H1 (cell line): ENCODE measurements around the gene TMEM225B. TPM values are rescaled to one million over a fixed set of nuclear protein-coding genes. Genes with fewer than 3 reads are reported as not detected.

ENCODE experiments used
- CTCF ChIA-PET: fragments of 300-600 bp; sonication (Branson Sonifier 250); formaldehyde crosslinking; loops from one replicate; lab custom pipeline; 2021; ENCODE audit not compliant: partially characterized antibody; lab: Charles Lee
- POLR2A ChIA-PET: fragments of 300-600 bp; sonication (Branson Sonifier 250); formaldehyde crosslinking; loops from one replicate; lab custom pipeline; 2021; ENCODE audit warnings: inconsistent platforms; ENCODE audit not compliant: partially characterized antibody; lab: Charles Lee
- DNase-seq, 2 experiments: peaks; one replicate each; pipeline versions ENCODE4 v3.0.0 to v3.0.0-alpha.2; 2010 to 2022; ENCODE audit warnings: low spot score in 2 of 2, low read depth in 1 of 2, mixed read lengths in 1 of 2
- FAIRE-seq: peaks from 2 replicates; lab custom pipeline; 2011; peaks lifted over from hg19 to GRCh38; lab: Jason Lieb, UNC
- H2AFZ ChIP-seq: 2 replicates; pipeline ENCODE4 v1.8.1; 2012; ENCODE audit warnings: low read length, inconsistent platforms
- H2AK5ac ChIP-seq: 2 replicates; pipeline ENCODE4 v1.6.1; 2013; ENCODE audit warnings: low read depth, low read length
- H2BK120ac ChIP-seq: replicated peaks from 2 replicates; pipeline ENCODE3; 2013; ENCODE audit warnings: low read depth, low read length, inconsistent platforms
- H2BK12ac ChIP-seq: 2 replicates; pipeline ENCODE4 v1.6.1; 2013; ENCODE audit warnings: low read depth, low read length
- H2BK15ac ChIP-seq: 2 replicates; pipeline ENCODE4 v1.6.1; 2013; ENCODE audit warnings: low read length
- H2BK20ac ChIP-seq: 2 replicates; pipeline ENCODE4 v1.6.1; 2013; ENCODE audit warnings: low read length
- H2BK5ac ChIP-seq: 2 replicates; pipeline ENCODE4 v1.6.1; 2013; ENCODE audit warnings: low read depth, low read length
- H3K14ac ChIP-seq: 2 replicates; pipeline ENCODE4 v1.6.1; 2013; ENCODE audit warnings: inconsistent platforms; ENCODE audit not compliant: insufficient read length
- H3K18ac ChIP-seq: 2 replicates; pipeline ENCODE4 v1.6.1; 2013; ENCODE audit warnings: low read length; ENCODE audit errors: extremely low read depth
- H3K23ac ChIP-seq: 2 replicates; pipeline ENCODE4 v1.6.1; 2013; ENCODE audit warnings: inconsistent platforms; ENCODE audit not compliant: insufficient read length
- H3K23me2 ChIP-seq: 2 replicates; pipeline ENCODE4 v1.6.1; 2013; ENCODE audit warnings: low read depth, low read length
- H3K27ac ChIP-seq: 2 replicates; pipeline ENCODE4 v1.6.1; 2011; ENCODE audit warnings: low read depth, low read length, inconsistent platforms
- H3K27me3 ChIP-seq, 4 experiments: replicated peaks in 1 of 4; 1 replicate in 1 of 4; 2 replicates in 3 of 4; pipeline versions ENCODE4 v1.6.1 to v1.8.1; 2011 to 2013; ENCODE audit warnings: low read length in 3 of 4, mild to moderate bottlenecking in 3 of 4, inconsistent platforms in 2 of 4, mixed read lengths in 2 of 4, moderate library complexity in 1 of 4; ENCODE audit not compliant: control insufficient read depth in 3 of 4, insufficient read depth in 3 of 4; ENCODE audit errors: extremely low read depth in 1 of 4
- H3K36me3 ChIP-seq, 4 experiments: 2 replicates each; pipeline versions ENCODE4 v1.6.1 to v1.8.1; 2011 to 2013; ENCODE audit warnings: mild to moderate bottlenecking in 4 of 4, low read length in 3 of 4, moderate library complexity in 2 of 4, control low read depth in 1 of 4, inconsistent platforms in 1 of 4; ENCODE audit not compliant: insufficient read depth in 4 of 4, control insufficient read depth in 2 of 4
- H3K4ac ChIP-seq: replicated peaks from 2 replicates; pipeline ENCODE3; 2013; ENCODE audit warnings: low read length, low read depth, mixed read lengths, inconsistent platforms; ENCODE audit not compliant: insufficient read length
- H3K4me1 ChIP-seq, 4 experiments: replicated peaks in 1 of 4; 1 replicate in 1 of 4; 2 replicates in 3 of 4; pipeline versions ENCODE4 v1.6.1 to v1.8.1; 2011 to 2013; ENCODE audit warnings: low read length in 3 of 4, inconsistent platforms in 2 of 4, mixed read lengths in 1 of 4; ENCODE audit not compliant: insufficient read depth in 4 of 4, control insufficient read depth in 3 of 4
- H3K4me2 ChIP-seq, 2 experiments: 2 replicates each; pipeline versions ENCODE4 v1.6.1 to v1.8.1; 2011 to 2013; ENCODE audit warnings: low read depth in 2 of 2, low read length in 2 of 2, control low read depth in 1 of 2, inconsistent platforms in 1 of 2, mild to moderate bottlenecking in 1 of 2; ENCODE audit not compliant: insufficient read depth in 1 of 2
- H3K4me3 ChIP-seq, 4 experiments: fragments of 200-600, 300-600 bp in 1 of 4; sonication (generic), shearing (Covaris generic), sonication (Bioruptor Twin) in 1 of 4; 2 replicates each; pipeline versions ENCODE4 v1.5.1 to v1.8.1; 2011 to 2016; ENCODE audit warnings: low read length in 4 of 4, low read depth in 3 of 4, control low read depth in 2 of 4, inconsistent platforms in 2 of 4, mild to moderate bottlenecking in 2 of 4, mixed read lengths in 1 of 4, moderate library complexity in 1 of 4; ENCODE audit not compliant: insufficient read depth in 2 of 4; ENCODE audit errors: extremely low read depth in 1 of 4
- H3K56ac ChIP-seq: replicated peaks from 2 replicates; pipeline ENCODE3; 2013; ENCODE audit warnings: low read depth, mild to moderate bottlenecking, mixed read lengths, low read length, inconsistent platforms; ENCODE audit not compliant: insufficient read length
- H3K79me1 ChIP-seq: 2 replicates; pipeline ENCODE4 v1.6.1; 2013; ENCODE audit warnings: low read depth, low read length, control low read depth
- H3K79me2 ChIP-seq, 2 experiments: 2 replicates each; pipeline versions ENCODE4 v1.6.1 to v1.8.1; 2012 to 2013; ENCODE audit warnings: low read length in 2 of 2, mild to moderate bottlenecking in 2 of 2, inconsistent platforms in 1 of 2; ENCODE audit not compliant: insufficient read depth in 2 of 2, control insufficient read depth in 1 of 2
- H3K9ac ChIP-seq, 4 experiments: replicated peaks in 1 of 4; 1 replicate in 1 of 4; 2 replicates in 3 of 4; pipeline versions ENCODE4 v1.6.1 to v1.8.1; 2011 to 2013; ENCODE audit warnings: low read depth in 3 of 4, low read length in 3 of 4, control low read depth in 2 of 4, mild to moderate bottlenecking in 2 of 4, moderate library complexity in 2 of 4, inconsistent platforms in 1 of 4; ENCODE audit errors: extremely low read depth in 1 of 4
- H3K9me3 ChIP-seq, 2 experiments: 2 replicates each; pipeline versions ENCODE4 v1.6.1 to v1.8.1; 2012 to 2013; ENCODE audit warnings: mild to moderate bottlenecking in 2 of 2, moderate library complexity in 2 of 2, control low read depth in 1 of 2, inconsistent platforms in 1 of 2, low read depth in 1 of 2, low read length in 1 of 2, mixed read lengths in 1 of 2; ENCODE audit not compliant: insufficient read depth in 2 of 2
- H4K20me1 ChIP-seq, 2 experiments: replicated peaks in 1 of 2; 2 replicates each; pipeline versions ENCODE3 to v1.8.1; 2011 to 2013; ENCODE audit warnings: inconsistent platforms in 2 of 2, low read length in 2 of 2, mild to moderate bottlenecking in 1 of 2; ENCODE audit not compliant: insufficient read depth in 2 of 2, control insufficient read depth in 1 of 2
- H4K5ac ChIP-seq: 2 replicates; pipeline ENCODE4 v1.6.1; 2013; ENCODE audit warnings: low read length, low read depth, mixed read lengths, inconsistent platforms; ENCODE audit not compliant: insufficient read length
- H4K8ac ChIP-seq: 2 replicates; pipeline ENCODE4 v1.8.0; 2013; ENCODE audit warnings: mild to moderate bottlenecking, moderate library complexity, low read length, inconsistent platforms; ENCODE audit not compliant: insufficient read depth; ENCODE audit errors: extremely low read depth
- H4K91ac ChIP-seq: replicated peaks from 2 replicates; pipeline ENCODE3; 2013; ENCODE audit warnings: low read length, mixed read lengths, inconsistent platforms; ENCODE audit not compliant: insufficient read length
- ASH2L ChIP-seq: fragments of 200-600, 300-600 bp; sonication (generic); IDR thresholded peaks from one replicate; pipeline ENCODE4 v1.7.1; 2017; ENCODE audit warnings: low read length
- ATF2 ChIP-seq: IDR thresholded peaks from 2 replicates; pipeline ENCODE4 v1.6.1; 2012; ENCODE audit warnings: low read length, inconsistent platforms
- BACH1 ChIP-seq: IDR thresholded peaks from 2 replicates; pipeline ENCODE4 v1.6.1; 2012; ENCODE audit warnings: low read length, improper control_type of control experiment
- CBX8 ChIP-seq: fragments of 300-800, 300-1000 bp; sonication (generic); IDR thresholded peaks from 2 replicates; pipeline ENCODE4 v1.7.1; 2016; ENCODE audit warnings: low read depth, low read length, borderline replicate concordance
- CHD2 ChIP-seq: IDR thresholded peaks from 2 replicates; pipeline ENCODE4 v1.6.1; 2012; ENCODE audit warnings: low read length, improper control_type of control experiment
- CREB1 ChIP-seq: IDR thresholded peaks from 2 replicates; pipeline ENCODE4 v1.6.1; 2012; ENCODE audit warnings: inconsistent platforms
- HDAC6 ChIP-seq: IDR thresholded peaks from one replicate; pipeline ENCODE4 v1.7.1; 2012; ENCODE audit warnings: low read depth, mild to moderate bottlenecking, inconsistent platforms, low read length, moderate library complexity
- NRF1 ChIP-seq: IDR thresholded peaks from 2 replicates; pipeline ENCODE4 v1.6.1; 2011; ENCODE audit warnings: mild to moderate bottlenecking, low read depth, low read length, improper control_type of control experiment
- RFX5 ChIP-seq: IDR thresholded peaks from 2 replicates; pipeline ENCODE4 v1.6.1; 2011; ENCODE audit warnings: low read depth, low read length, improper control_type of control experiment, borderline replicate concordance
- RNF2 ChIP-seq: fragments of 200-900, 300-1000 bp; sonication (generic); IDR thresholded peaks from 2 replicates; pipeline ENCODE4 v1.7.1; 2016; ENCODE audit warnings: borderline replicate concordance, low read depth, mild to moderate bottlenecking, antibody characterized with exemption, low read length; ENCODE audit not compliant: poor library complexity, severe bottlenecking; ENCODE audit errors: missing control alignments
- SIRT6 ChIP-seq: IDR thresholded peaks from one replicate; pipeline ENCODE4 v1.7.1; 2012; ENCODE audit warnings: low read length, inconsistent platforms
- SP1 ChIP-seq: IDR thresholded peaks from 2 replicates; pipeline ENCODE4 v1.6.1; 2011; ENCODE audit warnings: low read depth, low read length
- TBP ChIP-seq: IDR thresholded peaks from 2 replicates; pipeline ENCODE4 v1.6.1; 2011; ENCODE audit warnings: low read depth, low read length, improper control_type of control experiment
- ZNF274 ChIP-seq: IDR thresholded peaks from 2 replicates; pipeline ENCODE4 v1.7.0; 2012; ENCODE audit warnings: low read length, borderline replicate concordance; ENCODE audit errors: extremely low read depth
- WGBS, 2 experiments: shearing (Covaris generic) in 1 of 2; methylation state at CpG; one replicate each; pipeline versions ENCODE4 v1.1.6 to v1.1.7; 2013 to 2015; ENCODE audit warnings: low lambda C conversion rate in 2 of 2, mixed read lengths in 2 of 2, inconsistent platforms in 1 of 2, low coverage in 1 of 2, missing lambda C conversion rate in 1 of 2; ENCODE audit not compliant: insufficient replicate concordance in 2 of 2, insufficient coverage in 1 of 2, insufficient read length in 1 of 2; ENCODE audit errors: extremely low coverage in 1 of 2, missing lambda C conversion rate in 1 of 2; 5-methylcytosine and 5-hydroxymethylcytosine counted together
- polyA plus RNA-seq, 7 experiments: library from polyadenylated mRNA; depleted of rRNA in 3 of 7; stranded (reverse) in 5 of 7; unstranded in 2 of 7; fragments of >200 nt in 5 of 7; fragments of 200-250 nt in 2 of 7; gene quantifications; 1 replicate in 5 of 7; 2 replicates in 1 of 7; 4 replicates in 1 of 7; pipeline versions ENCODE4 v1.2.1 to v1.2.3, GENCODE V29; 2011 to 2013; ENCODE audit warnings: missing spikeins in 2 of 7, mixed read lengths in 2 of 7
- total RNA-seq: library from RNA; stranded (reverse); fragmentation: NEBNext Ultra II Directional; extraction: Animal tissue kit (Norgen Biotek cat#: 25700); gene quantifications from 2 replicates; pipeline ENCODE4 v1.2.1, GENCODE V29; 2021

The TMEM225B gene
- total and polyA plus RNA-seq, 2 of the 8 experiments (the other 6 are each of a cell fraction or from before 2014, with no cell fraction given): 0.68 TPM; not detected in 1

GRCh38 chr7:99561737-99562051 is 36.4 kb upstream of the TMEM225B start:
- Histone ChIP-seq H3K27me3 (no peaks in the 10 kb centered on the region), H3K27ac (no peak overlapping the region), H4K8ac (no peak overlapping the region), H3K36me3 (peaks cover 18 to 55% (median 37%) of the 10 kb centered on the region in 4 experiments), H4K91ac (no peak overlapping the region), H2BK5ac (no peak overlapping the region), H3K4me3 (no peak overlapping the region), H2AK5ac (no peak overlapping the region), H2AFZ (no peak overlapping the region), H3K23me2 (peaks cover 3% of the 10 kb centered on the region), H3K23ac (no peak overlapping the region), H3K79me2 (peaks cover 5 to 41% of the 10 kb centered on the region in 2 experiments), H4K20me1 (peaks cover 0 to 15% of the 10 kb centered on the region in 2 experiments), H2BK12ac (no peak overlapping the region), H2BK15ac (no peak overlapping the region), H3K79me1 (peaks cover 7% of the 10 kb centered on the region), H3K56ac (no peak overlapping the region), H3K18ac (no peak overlapping the region), H2BK20ac (no peak overlapping the region), H4K5ac (no peak overlapping the region), H3K9me3 (no peaks in the 10 kb centered on the region), H3K9ac (no peak overlapping the region), H3K4me2 (no peak overlapping the region), H3K14ac (no peak overlapping the region), H2BK120ac (no peak overlapping the region), H3K4ac (no peak overlapping the region), H3K4me1 (peaks cover 0 to 7% (median 0%) of the 10 kb centered on the region in 4 experiments; a peak in 5 of 7 replicates)
- POLR2A ChIA-PET: no interaction called here
- 97% methylated on average over 2 of the region's 2 CpGs; no CpG with 5 or more reads in 1 of the 2 experiments for WGBS, 2 experiments
- CTCF ChIA-PET: interaction anchor here (0.8 to 1.4 kb wide), 2 partner anchors 42 to 55 kb away, joined by 3 read pairs; no protein-coding TSS in a partner anchor
- FAIRE-seq: no peak
- no peak for DNase-seq
- TF ChIP-seq TBP: no peak
- TF ChIP-seq BACH1: no peak
- no peak for TF ChIP-seq ATF2
- no peak for TF ChIP-seq ZNF274
- TF ChIP-seq HDAC6: no peak
- no peak for TF ChIP-seq RNF2
- TF ChIP-seq CBX8: no peak
- TF ChIP-seq RFX5: no peak
- no peak for TF ChIP-seq CHD2
- no peak for TF ChIP-seq CREB1
- no peak for TF ChIP-seq SP1
- no peak for TF ChIP-seq NRF1
- no peak for TF ChIP-seq SIRT6
- TF ChIP-seq ASH2L: no peak
